Endothelial cell of umbilical vein (primary cell): Measurements from ENCODE around the gene FRMPD1. TPM values are rescaled to one million over a fixed set of nuclear protein-coding genes. Genes with fewer than 3 reads are reported as not detected.

ENCODE experiments used
- BruUV-seq: library from RNA; stranded (reverse); fragments of 400-500 nt; replicated peaks from 2 replicates; lab custom pipeline; 2021; lab: Mats Ljungman, UMichigan
- CTCF ChIA-PET: fragments of 300-600, 350-600 bp; sonication (Branson Sonifier 250); formaldehyde crosslinking; loops from one replicate; lab custom pipeline; 2021; ENCODE audit warnings: antibody characterized with exemption, inconsistent platforms; lab: Charles Lee
- POLR2A ChIA-PET: fragments of 300-600, 350-600 bp; sonication (Branson Sonifier 250); formaldehyde crosslinking; loops from one replicate; lab custom pipeline; 2021; ENCODE audit warnings: antibody characterized with exemption, inconsistent platforms; lab: Charles Lee
- DNase-seq: peaks from one replicate; pipeline ENCODE4 v3.0.0-alpha.2; 2011; ENCODE audit warnings: low read depth, low spot score
- FAIRE-seq: peaks from 2 replicates; lab custom pipeline; 2011; peaks lifted over from hg19 to GRCh38; lab: Jason Lieb, UNC
- H2AFZ ChIP-seq: 2 replicates; pipeline ENCODE4 v1.6.0; 2012; ENCODE audit warnings: low read depth, low read length, control low read depth, inconsistent platforms
- H3K27ac ChIP-seq: 2 replicates; pipeline ENCODE4 v1.5.1; 2011; ENCODE audit warnings: low read depth, mild to moderate bottlenecking, control low read depth, low read length, moderate library complexity; ENCODE audit not compliant: insufficient read depth
- H3K27me3 ChIP-seq, 2 experiments: 2 replicates each; pipeline versions ENCODE4 v1.6.0 to v1.6.1; 2011; ENCODE audit warnings: low read length in 2 of 2, mixed read lengths in 1 of 2; ENCODE audit not compliant: control insufficient read depth in 2 of 2, insufficient read depth in 2 of 2
- H3K36me3 ChIP-seq, 2 experiments: 2 replicates in 1 of 2; 3 replicates in 1 of 2; pipeline ENCODE4 v1.5.1; 2011; ENCODE audit warnings: low read length in 2 of 2, mild to moderate bottlenecking in 1 of 2, moderate library complexity in 1 of 2; ENCODE audit not compliant: control insufficient read depth in 2 of 2, insufficient read depth in 2 of 2; ENCODE audit errors: extremely low read depth in 1 of 2
- H3K4me1 ChIP-seq: 3 replicates; pipeline ENCODE4 v1.5.1; 2011; ENCODE audit warnings: mild to moderate bottlenecking, low read length; ENCODE audit not compliant: control insufficient read depth, insufficient read depth; ENCODE audit errors: extremely low read depth
- H3K4me2 ChIP-seq: 2 replicates; pipeline ENCODE4 v1.6.1; 2011; ENCODE audit warnings: low read length, control low read depth, mixed read lengths; ENCODE audit not compliant: insufficient read depth
- H3K4me3 ChIP-seq, 3 experiments: fragments of 200-600 bp in 1 of 3; sonication (generic), shearing (Covaris generic) in 1 of 3; replicated peaks in 1 of 3; 2 replicates each; pipeline ENCODE4 v1.5.1; 2011 to 2016; ENCODE audit warnings: control low read depth in 3 of 3, low read length in 3 of 3, mild to moderate bottlenecking in 2 of 3, inconsistent platforms in 1 of 3, low read depth in 1 of 3, moderate library complexity in 1 of 3; ENCODE audit not compliant: insufficient read depth in 1 of 3
- H3K79me2 ChIP-seq: 2 replicates; pipeline ENCODE4 v1.6.0; 2012; ENCODE audit warnings: low read length, inconsistent platforms; ENCODE audit not compliant: control insufficient read depth, insufficient read depth
- H3K9ac ChIP-seq: replicated peaks from 2 replicates; pipeline ENCODE3; 2011; ENCODE audit warnings: low read length, control low read depth; ENCODE audit not compliant: insufficient read depth; ENCODE audit errors: extremely low read depth
- H3K9me1 ChIP-seq: replicated peaks from 3 replicates; pipeline ENCODE4 v1.6.0; 2011; ENCODE audit warnings: mild to moderate bottlenecking, low read length; ENCODE audit not compliant: control insufficient read depth, insufficient read depth; ENCODE audit errors: extremely low read depth
- H3K9me3 ChIP-seq: replicated peaks from 2 replicates; pipeline ENCODE4 v1.5.1; 2012; ENCODE audit warnings: low read length, inconsistent platforms; ENCODE audit not compliant: control insufficient read depth, insufficient read depth
- H4K20me1 ChIP-seq: replicated peaks from 2 replicates; pipeline ENCODE3; 2011; ENCODE audit warnings: mild to moderate bottlenecking, low read length; ENCODE audit not compliant: control insufficient read depth, insufficient read depth; ENCODE audit errors: extremely low read depth
- EZH2 ChIP-seq: IDR thresholded peaks from 2 replicates; pipeline ENCODE4 v1.6.1; 2012; ENCODE audit warnings: borderline replicate concordance, low read depth, mild to moderate bottlenecking, moderate library complexity, low read length, inconsistent platforms; ENCODE audit not compliant: severe bottlenecking
- FOS ChIP-seq: IDR thresholded peaks from 2 replicates; pipeline ENCODE4 v1.6.1; 2011; ENCODE audit warnings: mild to moderate bottlenecking, low read length, moderate library complexity, borderline replicate concordance; ENCODE audit not compliant: insufficient read depth
- GATA2 ChIP-seq: IDR thresholded peaks from 2 replicates; pipeline ENCODE4 v1.7.0; 2011; ENCODE audit warnings: low read depth, mild to moderate bottlenecking, moderate library complexity, mixed read lengths, low read length; ENCODE audit not compliant: insufficient read length, insufficient read depth
- JUN ChIP-seq: IDR thresholded peaks from 2 replicates; pipeline ENCODE4 v1.6.1; 2011; ENCODE audit warnings: borderline replicate concordance, low read depth; ENCODE audit not compliant: insufficient read length, insufficient read depth
- MYC ChIP-seq: IDR thresholded peaks from one replicate; pipeline ENCODE4 v1.6.1; 2011; ENCODE audit warnings: mild to moderate bottlenecking, low read depth, low read length
- POLR2A ChIP-seq: IDR thresholded peaks from 2 replicates; pipeline ENCODE4 v1.6.1; 2012; ENCODE audit warnings: low read depth, mild to moderate bottlenecking, control low read depth, low read length
- POLR2AphosphoS5 ChIP-seq: IDR thresholded peaks from 2 replicates; pipeline ENCODE4 v1.6.1; 2012; ENCODE audit warnings: low read depth, mild to moderate bottlenecking, control low read depth, low read length, moderate library complexity; ENCODE audit not compliant: insufficient read depth
- dilution Hi-C: fragments of 300-500 bp; cut with MboI; formaldehyde crosslinking; loops from one replicate; pipeline ENCODE4 v1.15.0; 2019; ENCODE audit warnings: low sequenced_read_pairs; ENCODE audit not compliant: extremely low pct_ligation_motif_present
- intact Hi-C: fragments of 100-400 bp; cut with micrococcal nuclease; formaldehyde crosslinking; loops from one replicate; pipeline ENCODE4 v1.10.0; 2022
- polyA plus RNA-seq, 4 experiments: library from polyadenylated mRNA; depleted of rRNA in 3 of 4; stranded (reverse) in 3 of 4; unstranded in 1 of 4; fragments of >200 nt; gene quantifications; 2 replicates each; pipeline versions ENCODE4 v1.2.1 to v1.2.3, GENCODE V29; 2011 to 2012; ENCODE audit warnings: missing spikeins in 1 of 4
- total RNA-seq: library from RNA; stranded (reverse); gene quantifications from 2 replicates; pipeline ENCODE4 v1.2.3, GENCODE V29; 2021
- TF ChIP-seq, protein P1 (sequence below): IDR thresholded peaks from 2 replicates; pipeline ENCODE4 v1.6.1; 2011; ENCODE audit not compliant: insufficient read depth, insufficient read length
- TF ChIP-seq, protein P2 (sequence below), 2 donors: IDR thresholded peaks; 1 replicate in 1 of 2; 2 replicates in 1 of 2; pipeline ENCODE4 v1.5.1; 2011; ENCODE audit warnings: low read length in 2 of 2, mild to moderate bottlenecking in 2 of 2, moderate library complexity in 2 of 2, control low read depth in 1 of 2, inconsistent platforms in 1 of 2, low read depth in 1 of 2; ENCODE audit not compliant: insufficient read depth in 1 of 2; ENCODE audit errors: extremely low read depth in 1 of 2

FRMPD1 gene
- total and polyA plus RNA-seq, 2 donors (not counting 3 experiments of a cell fraction or from before 2014, with no cell fraction given), result not detected

DNA sequence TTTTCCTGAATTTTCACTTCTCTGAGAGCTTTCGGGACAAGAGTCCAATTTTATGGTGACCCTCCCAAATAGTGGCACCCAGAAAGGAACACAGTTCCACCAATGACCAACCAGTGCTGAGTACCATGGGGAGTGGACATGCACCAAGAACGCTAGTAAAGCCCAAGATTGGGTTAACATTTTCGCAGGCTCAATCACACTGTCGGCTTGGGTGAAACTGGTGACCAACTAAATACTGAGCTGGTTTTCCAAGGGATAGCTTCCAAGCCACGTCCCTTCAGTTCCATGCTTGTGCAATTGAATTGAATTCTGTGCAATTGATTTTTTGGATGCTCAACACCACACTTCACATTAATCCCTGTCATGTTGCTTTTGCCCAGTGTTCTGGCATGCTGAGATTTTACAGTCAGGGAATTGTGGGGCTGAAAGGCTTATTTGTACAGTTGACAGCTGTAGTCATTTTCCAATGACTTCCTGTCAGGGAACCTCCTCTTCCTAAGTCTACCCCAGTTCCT is 65.3 kb downstream of the FRMPD1 start:
- BruUV-seq, result no TSS peak

More for the DNA sequence above, 65.3 kb downstream of the FRMPD1 start:
- no peak overlapping the region for H3K9ac ChIP-seq
- H4K20me1 ChIP-seq, result no peaks in the 10 kb centered on the region
- ChIA-PET CTCF (interaction anchor here (0.9 to 1.3 kb wide), 3 partner anchors 10 to 32 kb away, joined by 3 read pairs; no protein-coding TSS in a partner anchor), POLR2A (interaction anchor here (0.6 kb wide), 1 partner anchor 58 kb away, joined by 3 read pairs; no protein-coding TSS in a partner anchor)
- H3K9me3 ChIP-seq, result no peaks in the 10 kb centered on the region
- no peaks in the 10 kb centered on the region for H3K36me3 ChIP-seq
- no peak overlapping the region for H3K4me3 ChIP-seq
- TF ChIP-seq GATA2 (no peak), EZH2 (no peak), MYC (no peak), POLR2AphosphoS5 (no peak), FOS (no peak), POLR2A (no peak), JUN (no peak)
- TF ChIP-seq, protein P1, sequence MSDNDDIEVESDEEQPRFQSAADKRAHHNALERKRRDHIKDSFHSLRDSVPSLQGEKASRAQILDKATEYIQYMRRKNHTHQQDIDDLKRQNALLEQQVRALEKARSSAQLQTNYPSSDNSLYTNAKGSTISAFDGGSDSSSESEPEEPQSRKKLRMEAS, result no peak
- TF ChIP-seq, protein P2, sequence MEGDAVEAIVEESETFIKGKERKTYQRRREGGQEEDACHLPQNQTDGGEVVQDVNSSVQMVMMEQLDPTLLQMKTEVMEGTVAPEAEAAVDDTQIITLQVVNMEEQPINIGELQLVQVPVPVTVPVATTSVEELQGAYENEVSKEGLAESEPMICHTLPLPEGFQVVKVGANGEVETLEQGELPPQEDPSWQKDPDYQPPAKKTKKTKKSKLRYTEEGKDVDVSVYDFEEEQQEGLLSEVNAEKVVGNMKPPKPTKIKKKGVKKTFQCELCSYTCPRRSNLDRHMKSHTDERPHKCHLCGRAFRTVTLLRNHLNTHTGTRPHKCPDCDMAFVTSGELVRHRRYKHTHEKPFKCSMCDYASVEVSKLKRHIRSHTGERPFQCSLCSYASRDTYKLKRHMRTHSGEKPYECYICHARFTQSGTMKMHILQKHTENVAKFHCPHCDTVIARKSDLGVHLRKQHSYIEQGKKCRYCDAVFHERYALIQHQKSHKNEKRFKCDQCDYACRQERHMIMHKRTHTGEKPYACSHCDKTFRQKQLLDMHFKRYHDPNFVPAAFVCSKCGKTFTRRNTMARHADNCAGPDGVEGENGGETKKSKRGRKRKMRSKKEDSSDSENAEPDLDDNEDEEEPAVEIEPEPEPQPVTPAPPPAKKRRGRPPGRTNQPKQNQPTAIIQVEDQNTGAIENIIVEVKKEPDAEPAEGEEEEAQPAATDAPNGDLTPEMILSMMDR (IDR thresholded peaks at IDR 0.05; ENCODE audit: extremely low read depth in 1 of 2, insufficient read depth in 1 of 2, low read depth in 1 of 2, low read length in 2 of 2), result no peak
- FAIRE-seq, result no peak
- H3K79me2 ChIP-seq, result no peaks in the 10 kb centered on the region
- dilution Hi-C loops, result no loop called here
- H3K4me1 ChIP-seq, result no peaks in the 10 kb centered on the region
- H3K9me1 ChIP-seq, result no peaks in the 10 kb centered on the region
- H2AFZ ChIP-seq, result no peak overlapping the region
- intact Hi-C loops, result loop anchor here (10.0 kb wide), 1 partner anchor 1721 kb away; no protein-coding TSS in a partner anchor
- H3K27me3 ChIP-seq, result peaks cover 4 to 12% of the 10 kb centered on the region in 2 experiments
- H3K4me2 ChIP-seq, result no peak overlapping the region
- no peak for DNase-seq
- H3K27ac ChIP-seq, result no peak overlapping the region
